BJ (cell line): ENCODE results near the gene ACTG1. TPM values are rescaled to one million over a fixed set of nuclear protein-coding genes. Genes with fewer than 3 reads are reported as not detected.

Source experiments
- CTCF ChIA-PET: fragments of 350-600 bp; formaldehyde crosslinking; extraction: SDS; loops from one replicate; lab custom pipeline; 2021; ENCODE audit warnings: antibody characterized with exemption, inconsistent platforms; lab: Yijun Ruan, JAX
- POLR2A ChIA-PET: fragments of 300-600 bp; sonication (Branson Sonifier 250); formaldehyde crosslinking; extraction: SDS; loops from one replicate; lab custom pipeline; 2021; ENCODE audit warnings: antibody characterized with exemption; lab: Charles Lee
- DNase-seq: peaks from one replicate; pipeline ENCODE4 v3.0.0-alpha.2; 2011; ENCODE audit warnings: low read depth
- H3K27me3 ChIP-seq: 2 replicates; pipeline ENCODE4 v1.6.0; 2011; ENCODE audit warnings: low read length; ENCODE audit not compliant: control insufficient read depth, insufficient read depth
- H3K36me3 ChIP-seq: 2 replicates; pipeline ENCODE4 v1.5.1; 2011; ENCODE audit warnings: low read length; ENCODE audit not compliant: control insufficient read depth, insufficient read depth
- H3K4me3 ChIP-seq: 2 replicates; pipeline ENCODE4 v1.5.1; 2011; ENCODE audit warnings: low read depth, mild to moderate bottlenecking, control low read depth, low read length
- polyA plus RNA-seq: library from polyadenylated mRNA; depleted of rRNA; stranded (reverse); fragments of >200 nt; gene quantifications from 2 replicates; pipeline ENCODE4 v1.2.3, GENCODE V29; 2011
- TF ChIP-seq, protein P1 (sequence below): IDR thresholded peaks from 2 replicates; pipeline ENCODE4 v1.5.1; 2011; ENCODE audit warnings: low read depth, mild to moderate bottlenecking, control low read depth, inconsistent platforms, low read length, moderate library complexity; ENCODE audit not compliant: insufficient read depth

The ACTG1 gene
- polyA plus RNA-seq, 1 experiment = 3,774 TPM

DNA sequence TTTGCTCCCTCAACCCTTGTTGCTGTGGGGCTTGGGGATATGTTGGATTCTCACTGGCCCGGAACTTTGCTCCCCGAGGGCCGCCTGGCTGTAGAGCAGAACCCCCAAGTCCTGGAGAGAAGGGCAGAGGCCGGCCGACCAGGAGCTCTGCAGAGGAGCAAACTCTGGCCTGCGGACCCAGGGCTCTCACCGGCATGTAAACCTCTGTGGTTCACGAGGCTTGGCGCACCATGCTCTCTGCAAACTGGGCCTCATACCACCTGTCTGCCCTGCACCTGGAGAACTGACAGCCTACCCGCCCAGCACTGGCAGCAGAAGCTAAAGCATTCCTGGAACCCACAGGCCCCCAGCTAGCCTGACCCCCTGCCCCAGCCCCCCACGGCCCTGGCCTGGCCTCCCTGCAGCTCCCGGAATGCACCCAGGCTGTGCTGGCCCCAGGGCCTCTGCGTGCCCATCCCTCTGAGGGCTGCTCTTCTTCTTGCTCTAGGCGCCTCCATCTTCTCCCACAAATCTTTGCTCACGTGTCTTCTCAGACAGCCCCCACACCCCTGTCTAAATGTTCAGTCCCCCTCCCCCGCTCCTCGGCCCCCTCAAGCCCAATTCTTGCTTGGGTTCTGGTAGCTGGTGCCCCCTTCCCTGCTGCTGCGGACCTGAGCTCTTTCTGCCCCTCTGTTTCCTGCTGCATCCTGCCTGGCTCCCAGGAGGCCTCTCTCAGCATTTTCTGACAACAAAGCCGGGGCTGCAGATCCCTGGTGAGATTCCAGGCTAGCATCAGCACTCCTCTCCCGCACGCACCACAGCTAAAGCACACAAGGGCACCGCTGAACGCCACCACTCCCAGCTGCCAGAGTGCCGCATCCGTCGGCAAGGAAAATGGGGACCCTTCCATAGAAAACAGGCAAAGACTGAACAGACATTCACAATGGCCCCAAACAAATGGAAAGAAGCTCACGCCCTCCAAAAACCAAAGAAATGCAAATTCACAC is 23.3 kb downstream of the ACTG1 start:
- ChIA-PET POLR2A (no interaction called here), CTCF (interaction anchor here (0.6 to 1.5 kb wide), 5 partner anchors 22 to 347 kb away, joined by 3 to 5 read pairs (median 3); no protein-coding TSS in a partner anchor)
- TF ChIP-seq, protein P1, sequence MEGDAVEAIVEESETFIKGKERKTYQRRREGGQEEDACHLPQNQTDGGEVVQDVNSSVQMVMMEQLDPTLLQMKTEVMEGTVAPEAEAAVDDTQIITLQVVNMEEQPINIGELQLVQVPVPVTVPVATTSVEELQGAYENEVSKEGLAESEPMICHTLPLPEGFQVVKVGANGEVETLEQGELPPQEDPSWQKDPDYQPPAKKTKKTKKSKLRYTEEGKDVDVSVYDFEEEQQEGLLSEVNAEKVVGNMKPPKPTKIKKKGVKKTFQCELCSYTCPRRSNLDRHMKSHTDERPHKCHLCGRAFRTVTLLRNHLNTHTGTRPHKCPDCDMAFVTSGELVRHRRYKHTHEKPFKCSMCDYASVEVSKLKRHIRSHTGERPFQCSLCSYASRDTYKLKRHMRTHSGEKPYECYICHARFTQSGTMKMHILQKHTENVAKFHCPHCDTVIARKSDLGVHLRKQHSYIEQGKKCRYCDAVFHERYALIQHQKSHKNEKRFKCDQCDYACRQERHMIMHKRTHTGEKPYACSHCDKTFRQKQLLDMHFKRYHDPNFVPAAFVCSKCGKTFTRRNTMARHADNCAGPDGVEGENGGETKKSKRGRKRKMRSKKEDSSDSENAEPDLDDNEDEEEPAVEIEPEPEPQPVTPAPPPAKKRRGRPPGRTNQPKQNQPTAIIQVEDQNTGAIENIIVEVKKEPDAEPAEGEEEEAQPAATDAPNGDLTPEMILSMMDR = no peak

DNA sequence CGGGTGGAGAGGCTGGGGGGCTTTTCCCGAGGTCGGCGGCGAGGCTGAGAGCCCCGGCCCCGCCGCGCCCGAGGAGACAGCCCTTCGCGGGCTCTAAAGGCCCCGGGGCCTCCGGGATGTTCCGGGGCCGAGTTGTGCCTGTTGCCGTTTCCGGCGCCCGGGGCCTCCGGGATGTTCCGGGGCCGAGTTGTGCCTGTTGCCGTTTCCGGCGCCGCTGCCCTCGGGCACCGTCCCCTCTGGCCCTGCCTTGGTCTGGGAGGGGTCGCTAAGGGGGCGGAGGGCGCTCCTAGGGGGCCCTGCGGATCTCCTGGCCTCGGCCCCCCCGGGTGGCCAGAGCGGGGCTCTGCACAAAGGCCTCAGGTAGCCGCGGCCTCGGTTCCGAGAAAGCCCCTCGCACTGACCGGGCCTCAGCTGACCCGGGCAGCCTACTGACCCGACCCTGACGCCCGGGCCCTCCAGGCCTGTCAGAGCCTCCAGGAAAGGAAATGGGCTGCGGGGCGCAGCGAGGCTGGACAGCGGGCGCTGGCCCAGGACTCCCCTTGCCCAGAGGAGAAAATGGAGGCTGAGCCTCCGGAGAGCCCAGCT is 24.2 kb downstream of the ACTG1 start:
- H3K36me3 ChIP-seq = no peaks in the 10 kb centered on the region
- TF ChIP-seq, protein P1 = no peak
- peaks cover 4% of the 10 kb centered on the region; the same call in 1 of the 2 replicates for H3K27me3 ChIP-seq
- ChIA-PET CTCF (interaction anchor here (1.0 to 1.5 kb wide), 3 partner anchors 31 to 346 kb away, joined by 3 to 4 read pairs (median 3); no protein-coding TSS in a partner anchor), POLR2A (no interaction called here)
- H3K4me3 ChIP-seq = peak overlapping the region; percentile 73
- no peak for DNase-seq

More for the DNA sequence above, 23.3 kb downstream of the ACTG1 start:
- Histone ChIP-seq H3K36me3 (no peaks in the 10 kb centered on the region), H3K27me3 (peaks cover 4% of the 10 kb centered on the region; the same call in 1 of the 2 replicates), H3K4me3 (no peak overlapping the region; the same call in 1 of the 2 replicates)
- no peak for DNase-seq

DNA sequence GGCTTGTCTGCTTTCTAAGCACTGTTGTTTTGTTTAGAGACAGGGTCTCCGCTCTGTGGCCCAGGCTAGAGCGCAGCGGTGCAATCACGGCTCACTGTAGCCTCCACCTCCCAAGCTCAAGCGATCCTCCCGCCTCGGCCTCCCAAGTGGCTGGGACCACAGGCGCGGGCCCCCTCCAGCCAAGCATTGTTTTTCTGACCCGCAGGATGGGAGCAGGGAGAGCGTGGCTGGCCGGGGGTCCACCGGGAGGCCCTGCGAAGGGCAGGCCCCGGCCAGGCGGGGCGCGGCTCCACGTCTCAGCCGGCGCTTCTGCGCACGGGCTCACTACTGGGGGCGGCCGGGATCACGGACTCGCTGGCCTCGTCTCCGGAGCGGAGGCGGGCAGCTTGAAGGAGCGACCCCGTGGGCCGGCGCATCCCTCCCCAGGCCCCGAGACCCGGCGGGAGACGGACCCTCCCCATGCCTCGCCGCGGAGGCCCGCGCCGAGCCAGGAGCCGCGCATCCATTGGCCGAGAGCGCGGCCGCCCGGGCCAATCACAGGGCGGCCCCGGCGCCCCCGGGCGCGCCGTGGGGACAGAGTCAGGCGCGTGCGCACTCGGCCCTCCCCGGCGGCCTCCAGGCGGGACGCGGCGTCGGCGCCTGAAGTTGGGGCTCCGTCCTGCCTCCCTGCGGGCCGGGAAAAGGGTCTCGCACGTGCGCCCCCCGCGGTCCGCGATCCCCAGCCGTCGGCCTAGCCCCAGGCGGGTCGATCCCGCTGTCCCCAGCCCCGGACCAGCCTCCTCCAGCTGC is 24.9 kb downstream of the ACTG1 start:
- Histone ChIP-seq H3K4me3 (peak overlapping the region; percentile 73), H3K36me3 (no peaks in the 10 kb centered on the region), H3K27me3 (peaks cover 2% of the 10 kb centered on the region; the same call in 1 of the 2 replicates)
- DNase-seq = no peak
- TF ChIP-seq, protein P1 = no peak
- ChIA-PET CTCF (interaction anchor here (1.2 kb wide), 1 partner anchor 233 kb away, joined by 4 read pairs; no protein-coding TSS in a partner anchor), POLR2A (no interaction called here)

DNA sequence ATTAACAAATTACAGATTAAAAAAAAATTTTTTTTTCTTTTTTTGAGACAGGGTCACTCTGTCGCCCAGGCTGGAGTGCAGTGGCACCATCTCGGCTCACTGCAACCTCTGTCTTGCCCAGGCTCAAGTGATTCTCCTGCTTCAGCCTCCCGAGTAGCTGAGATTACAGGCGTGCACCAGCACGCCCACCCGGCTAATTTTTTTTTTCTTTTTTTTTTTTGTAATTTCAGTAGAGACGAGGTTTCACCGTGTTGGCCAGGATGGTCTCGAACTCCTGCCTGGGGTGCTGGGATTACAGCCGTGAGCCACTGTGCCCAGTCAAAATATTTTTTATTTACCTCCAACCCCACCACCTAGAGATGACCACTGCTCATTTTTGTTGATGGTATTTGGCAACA is 25.5 kb downstream of the ACTG1 start:
- Histone ChIP-seq H3K36me3 (no peaks in the 10 kb centered on the region), H3K27me3 (no peaks in the 10 kb centered on the region; the same call in 1 of the 2 replicates), H3K4me3 (no peak overlapping the region)
- DNase-seq = no peak
- ChIA-PET CTCF (interaction anchor here (1.2 kb wide), 1 partner anchor 232 kb away, joined by 4 read pairs; no protein-coding TSS in a partner anchor), POLR2A (no interaction called here)
- TF ChIP-seq, protein P1 = no peak
